ENCODE results near the gene OSBPL5. TPM values are rescaled to one million over a fixed set of nuclear protein-coding genes. Genes with fewer than 3 reads are reported as not detected.
"Not testable (repeated sequence)": the region's sequence is repeated elsewhere in the genome, so short reads cannot be mapped to it uniquely, and the experiment has no call there.

Gene OSBPL5
- total and polyA plus RNA-seq, 10 donors, result 5.1 to 91.2 (median 51.0) TPM

- DNase-seq, result peak; percentile 78
- Histone ChIP-seq H3K27me3 (replicated peaks in 1 of 7) (peaks cover 0 to 71% (median 4%) of the 10 kb centered on the region in 7 donors), H3K4me1 (peaks cover 0 to 51% (median 25%) of the 10 kb centered on the region in 6 donors), H3K4me3 (peak overlapping the region in 5 of 8 donors; percentile 9 to 54 (median 26)), H3K9me3 (no peaks in the 10 kb centered on the region), H3K27ac (peak overlapping the region in 5 of 8 donors; percentile 5 to 60 (median 38)), H3K36me3 (no peaks in the 10 kb centered on the region)
- intact Hi-C loops (cut with DNase I; ENCODE audit: low total_unique reads), result no loop called here
- 7 to 12% (median 10%) methylated on average over 26 to 31 of the region's 31 CpGs for WGBS, 5 donors
- TF ChIP-seq POLR2AphosphoS5 (IDR thresholded peaks at IDR 0.05), result peak; percentile 9 to 58 (median 51)
- no peak for TF ChIP-seq CTCF (IDR thresholded peaks at IDR 0.05 in 8 of 11, conservative IDR thresholded peaks at IDR 0.05 in 3 of 11)
- no peak for TF ChIP-seq POLR2A (IDR thresholded peaks at IDR 0.05)
These were observed 4.3 kb upstream of the OSBPL5 start for GRCh38 chr11:3169255-3170043.

- peaks cover 0 to 77% (median 6%) of the 10 kb centered on the region in 7 donors for H3K27me3 ChIP-seq (replicated peaks in 1 of 7)
- H3K9me3 ChIP-seq; DNase-seq; intact Hi-C loops (cut with DNase I; ENCODE audit: low total_unique reads); H3K36me3 ChIP-seq: not testable (repeated sequence)
- peaks cover 0 to 57% (median 32%) of the 10 kb centered on the region in 6 donors for H3K4me1 ChIP-seq
- H3K27ac ChIP-seq, result peak overlapping the region in 4 of 8 donors; percentile 8 to 60 (median 44)
- 67 to 80% (median 75%) methylated on average over 16 to 17 of the region's 17 CpGs for WGBS, 5 donors
- H3K4me3 ChIP-seq, result peak overlapping the region in 2 of 8 donors; percentile 28 to 54
These were observed 3.7 kb upstream of the OSBPL5 start for GRCh38 chr11:3168742-3169254.

GRCh38 chr11:3167143-3168119, 2.3 kb upstream of the OSBPL5 start:
- no peak overlapping the region for H3K4me3 ChIP-seq
- intact Hi-C loops (cut with DNase I; ENCODE audit: low total_unique reads), result no loop called here
- no peaks in the 10 kb centered on the region for H3K36me3 ChIP-seq
- H3K4me1 ChIP-seq, result peaks cover 0 to 69% (median 41%) of the 10 kb centered on the region in 6 donors
- no peak overlapping the region for H3K27ac ChIP-seq
- no peaks in the 10 kb centered on the region for H3K9me3 ChIP-seq
- TF ChIP-seq POLR2AphosphoS5 (IDR thresholded peaks at IDR 0.05) (no peak), CTCF (IDR thresholded peaks at IDR 0.05 in 8 of 11, conservative IDR thresholded peaks at IDR 0.05 in 3 of 11) (no peak), POLR2A (IDR thresholded peaks at IDR 0.05) (no peak)
- H3K27me3 ChIP-seq (replicated peaks in 1 of 7), result peaks cover 0 to 77% (median 6%) of the 10 kb centered on the region in 7 donors
- DNase-seq, result peak; percentile 52
- WGBS, 5 donors, result 66 to 84% (median 74%) methylated on average over 18 to 20 of the region's 20 CpGs

GRCh38 chr11:3166268-3167142, 1.4 kb upstream of the OSBPL5 start:
- no peak for TF ChIP-seq POLR2AphosphoS5 (IDR thresholded peaks at IDR 0.05)
- no peak for TF ChIP-seq CTCF (IDR thresholded peaks at IDR 0.05 in 8 of 11, conservative IDR thresholded peaks at IDR 0.05 in 3 of 11)
- TF ChIP-seq POLR2A (IDR thresholded peaks at IDR 0.05), result no peak
- H3K27me3 ChIP-seq (replicated peaks in 1 of 7), result peaks cover 0 to 71% (median 6%) of the 10 kb centered on the region in 7 donors
- intact Hi-C loops (cut with DNase I; ENCODE audit: low total_unique reads), result no loop called here
- H3K9me3 ChIP-seq, result no peaks in the 10 kb centered on the region
- DNase-seq, result peak; percentile 63
- no peak overlapping the region for H3K4me3 ChIP-seq
- no peaks in the 10 kb centered on the region for H3K36me3 ChIP-seq
- 88 to 94% (median 89%) methylated on average over 17 to 25 of the region's 25 CpGs for WGBS, 5 donors
- no peak overlapping the region for H3K27ac ChIP-seq
- peaks cover 0 to 77% (median 45%) of the 10 kb centered on the region in 6 donors for H3K4me1 ChIP-seq
